Esophagus mucosa (tissue), 1 donor: Measurements from ENCODE around the gene TMEM117. TPM values are rescaled to one million over a fixed set of nuclear protein-coding genes. Genes with fewer than 3 reads are reported as not detected.
"Not testable (repeated sequence)": the region's sequence is repeated elsewhere in the genome, so short reads cannot be mapped to it uniquely, and the experiment has no call there.

Source experiments
- ATAC-seq: fragments of 200-7000 bp; cut with Tn5 transposase; one replicate; pipeline ENCODE4 v1.9.1; 2020
- total RNA-seq: library from RNA; stranded (reverse); gene quantifications from one replicate; pipeline ENCODE4 v1.2.4, GENCODE V29; 2023
- donor health status: DM: yes; HTN: yes; CAD: no.

The TMEM117 gene
- total RNA-seq, 1 donor from 2014 or later = 14.3 TPM

- ATAC-seq = no peak
These were observed 279.0 kb downstream of the TMEM117 start for GRCh38 chr12:44114906-44115305.

- ATAC-seq = no peak
These were observed 281.5 kb downstream of the TMEM117 start for GRCh38 chr12:44117337-44117736.

- ATAC-seq = no peak
These were observed 283.1 kb downstream of the TMEM117 start for GRCh38 chr12:44118946-44119345.

- no peak for ATAC-seq
These were observed 290.9 kb downstream of the TMEM117 start for GRCh38 chr12:44126806-44127205.

- no peak for ATAC-seq
These were observed 292.3 kb downstream of the TMEM117 start for GRCh38 chr12:44127966-44128710.

- no peak for ATAC-seq
These were observed 307.3 kb downstream of the TMEM117 start for GRCh38 chr12:44143175-44143574.

- ATAC-seq = no peak
These were observed 313.1 kb downstream of the TMEM117 start for GRCh38 chr12:44148936-44149335.

GRCh38 chr12:44154128-44154527 lies 318.2 kb downstream of the TMEM117 start:
- no peak for ATAC-seq

- no peak for ATAC-seq
These were observed 319.5 kb downstream of the TMEM117 start for GRCh38 chr12:44155358-44155757.

- ATAC-seq = no peak
These were observed 321.5 kb downstream of the TMEM117 start for GRCh38 chr12:44157359-44157758.

- no peak for ATAC-seq
These were observed 322.9 kb downstream of the TMEM117 start for GRCh38 chr12:44158746-44159145.

GRCh38 chr12:44159216-44159615 lies 323.3 kb downstream of the TMEM117 start:
- ATAC-seq = no peak

- no peak for ATAC-seq
These were observed 324.0 kb downstream of the TMEM117 start for GRCh38 chr12:44159862-44160261.

- ATAC-seq = no peak
These were observed 327.1 kb downstream of the TMEM117 start for GRCh38 chr12:44162961-44163360.

- ATAC-seq = no peak
These were observed 338.2 kb downstream of the TMEM117 start for GRCh38 chr12:44174053-44174452.

- no peak for ATAC-seq
These were observed 348.8 kb downstream of the TMEM117 start for GRCh38 chr12:44184499-44185206.

- ATAC-seq = no peak
These were observed 357.4 kb downstream of the TMEM117 start for GRCh38 chr12:44193281-44193680.

GRCh38 chr12:44195719-44196118 lies 359.8 kb downstream of the TMEM117 start:
- ATAC-seq = not testable (repeated sequence)

GRCh38 chr12:44206045-44206444 lies 370.2 kb downstream of the TMEM117 start:
- ATAC-seq = no peak

- ATAC-seq = peak; percentile 93
These were observed 381.4 kb downstream of the TMEM117 start for GRCh38 chr12:44217146-44217883.

GRCh38 chr12:44223736-44224135 lies 387.9 kb downstream of the TMEM117 start:
- no peak for ATAC-seq

- no peak for ATAC-seq
These were observed 388.7 kb downstream of the TMEM117 start for GRCh38 chr12:44224399-44225148.

GRCh38 chr12:44225149-44225510 lies 389.2 kb downstream of the TMEM117 start:
- no peak for ATAC-seq
